OCI-LY7 (cell line): ENCODE results near the gene INTS1. TPM values are rescaled to one million over a fixed set of nuclear protein-coding genes. Genes with fewer than 3 reads are reported as not detected.

Experiments used
- BruUV-seq: library from RNA; stranded (reverse); fragments of 400-500 nt; replicated peaks from 2 replicates; lab custom pipeline; 2021; lab: Mats Ljungman, UMichigan
- CTCF ChIA-PET: fragments of 300-600 bp; sonication (Branson Sonifier 250); formaldehyde crosslinking; loops from one replicate; lab custom pipeline; 2022; ENCODE audit warnings: antibody characterized with exemption; ENCODE audit not compliant: unreplicated experiment; lab: Charles Lee
- POLR2A ChIA-PET: fragments of 300-600 bp; sonication (Branson Sonifier 250); formaldehyde crosslinking; loops from one replicate; lab custom pipeline; 2022; ENCODE audit warnings: antibody characterized with exemption; lab: Charles Lee
- DNase-seq: peaks from one replicate; pipeline ENCODE4 v3.0.0-alpha.2; 2015; ENCODE audit warnings: low spot score
- H2AFZ ChIP-seq: fragments of 200-600 bp; sonication (generic), shearing (Covaris generic); 2 replicates; pipeline ENCODE4 v1.6.1; 2014; ENCODE audit warnings: mild to moderate bottlenecking, antibody characterized with exemption, low read length, moderate library complexity
- H3K27ac ChIP-seq: fragments of 200-600 bp; sonication (generic); 2 replicates; pipeline ENCODE4 v1.5.1; 2014; ENCODE audit warnings: mixed run types, low read depth, mild to moderate bottlenecking, moderate library complexity, low read length, inconsistent platforms; ENCODE audit not compliant: poor library complexity, severe bottlenecking
- H3K36me3 ChIP-seq: fragments of 200-600 bp; sonication (generic); 2 replicates; pipeline ENCODE4 v1.6.1; 2014; ENCODE audit warnings: mild to moderate bottlenecking, antibody characterized with exemption, low read length, moderate library complexity, mixed read lengths; ENCODE audit not compliant: insufficient read depth
- H3K4me1 ChIP-seq: fragments of 200-600 bp; sonication (generic); 2 replicates; pipeline ENCODE4 v1.5.1; 2014; ENCODE audit warnings: mild to moderate bottlenecking, low read length; ENCODE audit not compliant: insufficient read depth, poor library complexity, severe bottlenecking
- H3K4me2 ChIP-seq: fragments of 200-600 bp; sonication (generic); 2 replicates; pipeline ENCODE4 v1.6.1; 2014; ENCODE audit warnings: mild to moderate bottlenecking, low read length
- H3K4me3 ChIP-seq: fragments of 200-600 bp; sonication (generic); 2 replicates; pipeline ENCODE4 v1.5.1; 2014; ENCODE audit warnings: mild to moderate bottlenecking, low read depth, low read length; ENCODE audit not compliant: poor library complexity, severe bottlenecking
- H3K79me2 ChIP-seq: fragments of 200-600 bp; sonication (generic); 2 replicates; pipeline ENCODE4 v1.6.1; 2016; ENCODE audit warnings: low read depth, mild to moderate bottlenecking, low read length, moderate library complexity, mixed read lengths; ENCODE audit not compliant: insufficient read depth
- H3K9me2 ChIP-seq: fragments of 200-600 bp; sonication (generic); 2 replicates; pipeline ENCODE4 v1.6.1; 2016; ENCODE audit warnings: mild to moderate bottlenecking, low read length, mixed read lengths; ENCODE audit not compliant: insufficient read depth
- H3K9me3 ChIP-seq: fragments of 200-600 bp; sonication (generic); 2 replicates; pipeline ENCODE4 v1.6.1; 2014; ENCODE audit warnings: mild to moderate bottlenecking, mixed run types, low read length, mixed read lengths
- H4K20me1 ChIP-seq: fragments of 200-600 bp; sonication (generic); 2 replicates; pipeline ENCODE4 v1.6.1; 2014; ENCODE audit warnings: mild to moderate bottlenecking, antibody characterized with exemption, low read length, moderate library complexity, mixed read lengths; ENCODE audit not compliant: insufficient read depth
- CTCF ChIP-seq: fragments of 200-600 bp; sonication (generic); conservative IDR thresholded peaks from 2 replicates; pipeline ENCODE4 v1.5.1; 2014; ENCODE audit warnings: mild to moderate bottlenecking, antibody characterized with exemption, low read length, moderate library complexity, mixed read lengths
- EZH2phosphoT487 ChIP-seq: fragments of 200-600 bp; sonication (generic); IDR thresholded peaks from 2 replicates; pipeline ENCODE4 v1.6.1; 2018; ENCODE audit warnings: low read depth, borderline replicate concordance, mild to moderate bottlenecking, mixed run types, antibody characterized with exemption, low read length, moderate library complexity, mixed read lengths
- intact Hi-C: fragments of 100-400 bp; cut with micrococcal nuclease; formaldehyde crosslinking; loops from one replicate; pipeline ENCODE4 v1.10.0; 2022; ENCODE audit not compliant: unreplicated experiment
- total RNA-seq, 2 experiments: library from RNA; depleted of rRNA in 1 of 2; stranded (reverse); fragments of >200 nt in 1 of 2; shearing (Covaris generic) in 1 of 2; gene quantifications; 2 replicates each; pipeline ENCODE4 v1.2.3, GENCODE V29; 2014 to 2022

INTS1 gene
- total RNA-seq, 2 experiments from 2014 or later = 83.6 to 188 TPM

GRCh38 chr7:1442355-1443124, 61.6 kb downstream of the INTS1 start:
- H3K4me1 ChIP-seq = no peaks in the 10 kb centered on the region
- no TSS peak for BruUV-seq
- H3K9me2 ChIP-seq = no peaks in the 10 kb centered on the region
- intact Hi-C loops = no loop called here
- H4K20me1 ChIP-seq = no peaks in the 10 kb centered on the region
- H3K4me2 ChIP-seq = no peak overlapping the region
- TF ChIP-seq EZH2phosphoT487 (no peak), CTCF (no peak)
- no peak overlapping the region for H3K4me3 ChIP-seq
- CTCF ChIA-PET = no interaction called here
- no peaks in the 10 kb centered on the region for H3K79me2 ChIP-seq
- no peaks in the 10 kb centered on the region for H3K9me3 ChIP-seq
- no peaks in the 10 kb centered on the region for H3K36me3 ChIP-seq
- H2AFZ ChIP-seq = no peak overlapping the region
- H3K27ac ChIP-seq = no peak overlapping the region
- POLR2A ChIA-PET = no interaction called here
- no peak for DNase-seq

DNA sequence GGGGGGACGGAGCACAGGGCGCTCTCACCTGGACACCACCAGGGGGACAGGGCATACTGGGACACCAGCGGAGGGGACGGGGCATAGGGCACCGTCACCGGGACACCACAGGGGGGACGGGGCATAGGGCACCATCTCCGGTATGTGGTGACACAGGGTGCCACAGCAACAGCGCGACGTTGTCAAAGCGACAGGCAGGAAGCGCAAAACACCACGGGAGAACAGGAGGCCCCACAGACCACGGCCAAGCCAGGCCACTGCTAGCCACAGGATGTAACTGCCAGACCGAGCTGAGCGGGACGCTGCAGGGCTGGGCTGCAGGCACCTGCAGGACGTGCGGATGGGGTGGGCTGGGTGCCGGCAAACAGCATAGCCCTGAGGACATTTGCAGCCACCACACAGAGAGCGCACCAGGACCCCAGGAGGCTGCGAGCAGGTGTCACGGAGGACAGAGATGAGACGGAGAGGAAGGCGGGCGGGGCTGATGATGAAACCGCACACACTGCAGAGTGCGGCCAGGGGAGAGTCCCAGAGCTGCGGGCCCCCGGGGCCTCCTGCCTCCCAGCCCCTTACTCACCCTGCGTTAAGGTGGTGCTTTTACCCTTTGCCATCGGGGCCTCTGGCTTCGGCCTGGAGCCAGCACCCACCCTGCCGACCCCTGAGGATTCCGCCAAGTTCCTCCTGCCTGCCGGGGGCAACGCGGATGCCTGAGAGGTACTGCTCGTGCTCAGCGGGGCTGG, 62.4 kb downstream of the INTS1 start:
- DNase-seq = no peak
- intact Hi-C loops = no loop called here
- Histone ChIP-seq H2AFZ (no peak overlapping the region), H3K79me2 (no peaks in the 10 kb centered on the region), H4K20me1 (no peaks in the 10 kb centered on the region), H3K36me3 (no peaks in the 10 kb centered on the region), H3K9me2 (no peaks in the 10 kb centered on the region), H3K4me1 (no peaks in the 10 kb centered on the region), H3K9me3 (no peaks in the 10 kb centered on the region), H3K4me2 (no peak overlapping the region), H3K27ac (no peak overlapping the region), H3K4me3 (no peak overlapping the region)
- ChIA-PET POLR2A (interaction anchor here (1.1 kb wide), 1 partner anchor 17 kb away, joined by 3 read pairs; no protein-coding TSS in a partner anchor), CTCF (interaction anchor here (0.6 kb wide), 1 partner anchor 14 kb away, joined by 3 read pairs; no protein-coding TSS in a partner anchor)
- no TSS peak for BruUV-seq
- TF ChIP-seq EZH2phosphoT487 = no peak
- no peak for TF ChIP-seq CTCF

- TF ChIP-seq EZH2phosphoT487 = no peak
- no peak for TF ChIP-seq CTCF
- DNase-seq = no peak
- no TSS peak for BruUV-seq
- ChIA-PET POLR2A (interaction anchor here (1.1 kb wide), 1 partner anchor 16 kb away, joined by 3 read pairs; no protein-coding TSS in a partner anchor), CTCF (no interaction called here)
- no peaks in the 10 kb centered on the region for H3K79me2 ChIP-seq
- H3K9me2 ChIP-seq = no peaks in the 10 kb centered on the region
- H2AFZ ChIP-seq = no peak overlapping the region
- H3K9me3 ChIP-seq = no peaks in the 10 kb centered on the region
- no peaks in the 10 kb centered on the region for H3K36me3 ChIP-seq
- H4K20me1 ChIP-seq = no peaks in the 10 kb centered on the region
- no peak overlapping the region for H3K4me3 ChIP-seq
- H3K4me2 ChIP-seq = no peak overlapping the region
- no peak overlapping the region for H3K27ac ChIP-seq
- intact Hi-C loops = no loop called here
- no peaks in the 10 kb centered on the region for H3K4me1 ChIP-seq
These were observed 63.6 kb downstream of the INTS1 start for GRCh38 chr7:1440620-1441019.
